Mesodermal cell (in vitro differentiated cells): ENCODE results near the gene CCDC92.
"Not testable (repeated sequence)": the region's sequence is repeated elsewhere in the genome, so short reads cannot be mapped to it uniquely, and the experiment has no call there.

Experiments used
- H3K27ac ChIP-seq: 2 replicates; pipeline ENCODE4 v1.7.0; 2013; ENCODE audit warnings: mild to moderate bottlenecking, low read depth, low read length, moderate library complexity; ENCODE audit not compliant: severe bottlenecking
- H3K36me3 ChIP-seq: 2 replicates; pipeline ENCODE4 v1.7.1; 2013; ENCODE audit warnings: mild to moderate bottlenecking, low read length, moderate library complexity; ENCODE audit not compliant: control insufficient read depth, insufficient read depth
- H3K4me1 ChIP-seq: one replicate; pipeline ENCODE4 v1.7.1; 2013; ENCODE audit warnings: mild to moderate bottlenecking, low read length; ENCODE audit not compliant: insufficient read depth, control insufficient read depth, poor library complexity, severe bottlenecking
- H3K4me3 ChIP-seq: 2 replicates; pipeline ENCODE4 v1.7.0; 2013; ENCODE audit warnings: low read length, control low read depth, mild to moderate bottlenecking; ENCODE audit not compliant: insufficient read depth, poor library complexity, severe bottlenecking; ENCODE audit errors: extremely low read depth
- H3K9me3 ChIP-seq: 2 replicates; pipeline ENCODE4 v1.7.1; 2013; ENCODE audit warnings: mild to moderate bottlenecking, low read length, moderate library complexity; ENCODE audit not compliant: control insufficient read depth
- whole genome bisulfite sequencing, 2 experiments: methylation state at CpG; one replicate each; pipeline ENCODE4 v1.1.5; 2013; ENCODE audit warnings: missing lambda C conversion rate in 2 of 2; ENCODE audit not compliant: insufficient coverage in 2 of 2; 5-methylcytosine and 5-hydroxymethylcytosine counted together

The CCDC92 gene

DNA sequence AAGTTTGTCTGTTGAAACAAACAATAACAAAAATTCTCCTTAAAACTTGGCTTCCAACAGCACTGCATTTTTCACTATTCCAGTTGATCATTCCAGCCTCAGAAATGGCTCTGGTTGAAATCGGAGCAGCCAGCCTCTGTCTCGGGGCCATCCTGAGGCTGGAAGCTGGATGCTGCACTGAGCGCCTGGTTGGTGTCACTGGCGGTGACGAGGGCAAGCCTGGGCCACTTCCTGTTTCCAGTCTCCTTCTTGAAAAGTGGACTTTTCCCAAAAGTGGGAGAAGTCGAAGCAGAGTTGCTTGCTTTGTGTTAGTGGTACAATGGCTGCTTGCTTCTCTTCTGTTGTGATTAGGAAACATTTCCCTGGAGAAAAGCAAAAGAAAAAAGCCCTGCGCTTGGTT is 48.7 kb downstream of the CCDC92 start:
- Histone ChIP-seq H3K36me3 (no peaks in the 10 kb centered on the region), H3K27ac (peak overlapping the region; percentile 10), H3K4me1 (no peaks in the 10 kb centered on the region), H3K4me3 (no peak overlapping the region), H3K9me3 (no peaks in the 10 kb centered on the region)
- 89 to 96% methylated on average over 5 to 6 of the region's 7 CpGs for WGBS, 2 experiments

DNA sequence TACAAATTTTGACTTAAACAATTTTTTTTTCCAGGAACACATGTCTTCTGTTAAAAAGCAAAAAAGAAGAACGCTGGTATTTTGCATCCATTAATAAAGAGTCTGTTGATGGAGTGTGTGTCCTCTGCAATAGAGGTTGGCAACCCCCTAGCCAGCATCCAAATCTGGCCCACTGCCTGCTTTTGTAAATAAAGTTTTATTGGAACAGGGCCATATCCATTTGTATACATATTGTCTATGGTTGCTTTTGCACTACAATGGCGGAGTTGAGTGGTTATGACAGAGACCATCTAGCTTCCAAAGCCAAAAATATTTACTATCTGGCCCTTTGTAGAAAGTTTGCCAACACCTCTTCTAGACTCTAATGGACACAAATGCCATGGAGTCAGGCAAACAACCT is 49.6 kb downstream of the CCDC92 start:
- no peak overlapping the region for H3K4me3 ChIP-seq

DNA sequence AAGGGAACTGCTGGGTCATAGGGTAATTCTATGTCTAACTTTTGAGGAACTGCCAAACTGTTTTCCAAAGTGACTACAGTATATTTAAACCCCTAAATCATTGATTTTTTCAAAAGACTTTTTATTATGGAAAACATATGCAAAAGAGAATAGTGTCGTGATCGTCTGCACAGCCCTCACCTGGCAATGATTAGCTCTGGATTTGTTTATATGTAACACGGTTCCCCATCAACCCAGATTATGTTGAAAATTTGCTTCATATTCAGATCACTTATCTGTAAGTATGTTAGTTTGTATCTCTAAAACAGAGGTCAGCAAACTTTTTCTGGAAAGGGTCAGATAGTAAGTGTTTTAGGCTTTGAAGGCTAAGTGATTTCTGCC is 52.7 kb downstream of the CCDC92 start:
- WGBS, 2 experiments: 100% methylated on average over 1 of the region's 3 CpGs; no CpG with 5 or more reads in 1 of the 2 experiments
- Histone ChIP-seq H3K9me3 (no peaks in the 10 kb centered on the region), H3K4me1 (no peaks in the 10 kb centered on the region), H3K4me3 (no peak overlapping the region), H3K36me3 (no peaks in the 10 kb centered on the region), H3K27ac (no peak overlapping the region)

More for the DNA sequence above, 49.6 kb downstream of the CCDC92 start:
- H3K36me3 ChIP-seq: no peaks in the 10 kb centered on the region
- H3K4me1 ChIP-seq: no peaks in the 10 kb centered on the region
- WGBS, 2 experiments: no CpG with 5 or more reads among the region's 2 CpGs
- no peaks in the 10 kb centered on the region for H3K9me3 ChIP-seq
- H3K27ac ChIP-seq: no peak overlapping the region

DNA sequence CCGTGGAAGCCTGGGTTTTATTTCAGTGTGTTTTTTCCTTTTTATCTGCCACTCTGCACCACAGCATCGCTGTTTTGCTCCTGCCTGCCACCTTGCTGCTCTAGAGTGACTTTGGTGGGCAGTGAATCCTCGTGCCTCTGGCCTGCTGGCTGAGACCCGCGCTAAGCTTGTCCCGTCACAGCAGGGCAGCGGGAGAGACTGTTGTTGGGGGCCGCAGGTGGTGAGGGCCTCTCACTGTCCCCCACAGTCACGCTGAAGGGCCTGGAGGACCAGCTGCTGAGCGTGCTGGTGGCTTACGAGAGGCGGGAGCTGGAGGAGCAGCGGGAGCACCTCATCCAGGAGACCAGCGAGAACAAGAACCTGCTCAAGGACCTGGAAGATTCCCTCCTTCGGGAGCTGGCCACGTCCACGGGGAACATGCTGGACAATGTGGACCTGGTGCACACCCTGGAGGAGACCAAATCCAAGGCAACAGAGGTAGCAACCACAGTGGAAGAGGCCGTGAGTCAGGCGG is 55.2 kb downstream of the CCDC92 start:
- no peaks in the 10 kb centered on the region for H3K4me1 ChIP-seq
- H3K4me3 ChIP-seq: no peak overlapping the region
- no peaks in the 10 kb centered on the region for H3K36me3 ChIP-seq
- H3K27ac ChIP-seq: no peak overlapping the region
- WGBS, 2 experiments: 87 to 91% methylated on average over 18 to 19 of the region's 19 CpGs
- H3K9me3 ChIP-seq: no peaks in the 10 kb centered on the region

DNA sequence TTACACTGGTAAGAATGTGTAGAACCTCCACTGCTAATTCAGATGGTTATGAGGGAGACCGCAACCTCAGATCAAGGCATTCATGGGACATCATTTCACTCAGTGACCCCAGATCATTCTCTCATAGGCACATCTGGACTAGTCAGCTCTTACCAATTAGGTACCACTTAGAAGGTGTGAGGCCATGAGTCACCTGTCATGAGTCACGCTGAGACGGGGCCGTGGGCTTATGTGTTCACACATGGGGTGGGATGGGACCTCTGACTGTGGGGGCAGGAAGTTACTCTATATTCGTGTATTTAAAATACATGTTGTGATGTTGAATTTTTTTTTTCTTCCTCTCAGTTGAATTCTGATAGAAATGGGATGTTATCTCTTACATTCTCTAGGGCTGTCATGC is 55.9 kb downstream of the CCDC92 start:
- Histone ChIP-seq H3K36me3 (no peaks in the 10 kb centered on the region), H3K27ac (no peak overlapping the region), H3K9me3 (no peaks in the 10 kb centered on the region), H3K4me3 (no peak overlapping the region), H3K4me1 (no peaks in the 10 kb centered on the region)
- WGBS, 2 experiments: 73% methylated on average over 5 of the region's 5 CpGs; no CpG with 5 or more reads in 1 of the 2 experiments

DNA sequence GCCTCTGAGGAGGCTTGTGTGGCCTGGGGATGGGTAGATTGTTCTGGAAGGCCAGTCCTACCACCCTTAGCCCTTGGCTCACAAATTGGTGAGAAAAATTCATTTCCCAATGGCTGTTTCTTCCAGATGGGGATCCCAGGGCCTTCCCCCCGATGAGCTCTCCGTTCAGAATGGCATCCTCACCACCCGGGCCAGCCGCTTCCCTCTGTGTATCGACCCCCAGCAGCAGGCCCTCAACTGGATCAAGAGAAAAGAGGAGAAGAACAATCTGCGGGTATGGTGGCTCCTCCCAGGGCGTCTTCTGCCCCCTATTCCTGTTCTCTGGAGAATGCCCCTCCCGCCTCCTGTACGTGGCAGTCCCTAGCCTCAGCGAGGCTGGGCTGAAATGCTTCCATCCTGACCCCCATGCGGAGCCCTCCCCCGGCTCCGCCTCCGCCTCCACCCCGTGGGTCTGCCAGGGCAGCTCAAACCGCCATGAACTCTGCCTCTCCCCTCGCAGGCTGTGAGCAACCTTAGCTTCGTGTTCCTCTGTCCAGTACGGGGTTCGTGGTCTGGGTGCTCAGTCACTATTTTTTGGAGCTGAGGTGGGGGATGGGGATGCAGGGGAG is 57.8 kb downstream of the CCDC92 start:
- 57 to 71% methylated on average over 9 to 17 of the region's 20 CpGs for WGBS, 2 experiments
- Histone ChIP-seq H3K4me1 (no peaks in the 10 kb centered on the region), H3K27ac (no peak overlapping the region), H3K36me3 (no peaks in the 10 kb centered on the region), H3K4me3 (no peak overlapping the region), H3K9me3 (no peaks in the 10 kb centered on the region)

DNA sequence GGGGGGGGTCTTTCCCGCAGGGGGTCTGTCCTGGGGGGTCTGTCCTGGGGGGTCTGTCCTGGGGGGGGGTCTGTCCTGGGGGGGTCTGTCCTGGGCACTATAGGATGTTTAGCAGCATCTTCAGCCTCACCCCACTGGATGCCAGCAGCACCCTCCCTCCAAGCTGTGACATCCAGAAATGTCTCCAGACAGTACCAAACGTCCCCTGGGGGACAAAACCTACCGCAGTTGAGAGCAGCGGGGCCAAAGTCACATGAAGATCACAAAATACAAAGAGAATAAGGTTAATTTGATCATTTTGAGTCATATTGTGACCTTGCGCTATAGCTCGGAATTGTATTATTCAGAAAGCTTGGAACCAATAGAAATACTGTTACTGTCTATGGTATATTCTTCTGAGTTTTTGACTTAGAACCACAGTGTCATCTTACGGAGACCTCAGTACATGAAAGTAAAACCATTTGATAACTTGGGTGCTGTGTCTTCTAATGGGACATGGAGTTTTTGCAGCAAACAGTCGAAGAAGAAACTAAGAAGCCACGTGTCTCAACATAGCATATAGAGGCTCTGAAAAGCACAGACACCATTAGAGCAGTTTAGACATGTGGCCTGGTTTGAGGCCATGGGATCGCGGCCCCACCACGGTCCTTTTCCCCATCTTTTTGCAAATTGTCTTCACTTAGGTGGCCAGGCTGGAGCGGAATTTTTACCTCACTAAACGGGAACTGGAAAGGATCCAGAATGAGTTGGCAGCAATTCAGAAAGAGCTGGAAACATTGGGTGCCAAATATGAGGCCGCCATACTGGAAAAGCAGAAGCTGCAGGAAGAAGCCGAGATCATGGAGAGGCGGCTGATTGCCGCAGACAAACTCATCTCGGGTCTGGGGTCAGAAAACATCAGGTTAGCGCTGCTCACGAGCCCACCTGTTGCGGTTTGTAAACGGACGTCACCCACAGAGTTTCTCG is 59.9 kb downstream of the CCDC92 start:
- no peak overlapping the region for H3K4me3 ChIP-seq
- H3K27ac ChIP-seq: no peak overlapping the region
- no peaks in the 10 kb centered on the region for H3K4me1 ChIP-seq
- H3K9me3 ChIP-seq: no peaks in the 10 kb centered on the region
- 94 to 95% methylated on average over 21 to 22 of the region's 25 CpGs for WGBS, 2 experiments
- H3K36me3 ChIP-seq: no peaks in the 10 kb centered on the region

DNA sequence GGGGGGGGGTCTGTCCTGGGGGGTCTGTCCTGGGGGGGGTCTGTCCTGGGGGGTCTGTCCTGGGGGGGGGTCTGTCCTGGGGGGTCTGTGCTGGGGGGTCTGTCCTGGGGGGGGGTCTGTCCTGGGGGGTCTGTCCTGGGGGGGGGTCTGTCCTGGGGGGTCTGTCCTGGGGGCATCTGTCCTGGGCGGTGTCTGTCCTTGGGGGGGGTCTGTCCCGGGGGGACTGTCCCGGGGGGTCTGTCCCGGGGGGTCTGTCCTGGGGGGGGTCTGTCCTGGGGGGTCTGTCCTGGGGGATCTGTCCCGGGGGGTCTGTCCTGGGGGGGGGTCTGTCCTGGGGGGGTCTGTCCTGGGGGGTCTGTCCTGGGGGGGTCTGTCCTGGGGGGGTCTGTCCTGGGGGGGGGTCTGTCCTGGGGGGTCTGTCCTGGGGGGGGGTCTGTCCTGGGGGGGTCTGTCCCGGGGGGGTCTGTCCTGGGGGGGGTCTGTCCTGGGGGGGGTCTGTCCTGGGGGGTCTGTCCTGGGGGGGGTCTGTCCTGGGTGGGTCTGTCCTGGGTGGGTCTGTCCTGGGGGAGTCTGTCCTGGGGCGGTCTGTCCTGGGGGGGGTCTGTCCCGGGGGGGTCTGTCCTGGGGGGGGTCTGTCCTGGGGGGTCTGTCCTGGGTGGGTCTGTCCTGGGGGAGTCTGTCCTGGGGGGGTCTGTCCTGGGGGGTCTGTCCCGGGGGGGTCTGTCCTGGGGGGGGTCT is 60.8 kb downstream of the CCDC92 start:
- not testable (repeated sequence) for H3K4me3 ChIP-seq, H3K27ac ChIP-seq, H3K4me1 ChIP-seq, H3K36me3 ChIP-seq, H3K9me3 ChIP-seq
- no CpG with 5 or more reads among the region's 9 CpGs for WGBS, 2 experiments

DNA sequence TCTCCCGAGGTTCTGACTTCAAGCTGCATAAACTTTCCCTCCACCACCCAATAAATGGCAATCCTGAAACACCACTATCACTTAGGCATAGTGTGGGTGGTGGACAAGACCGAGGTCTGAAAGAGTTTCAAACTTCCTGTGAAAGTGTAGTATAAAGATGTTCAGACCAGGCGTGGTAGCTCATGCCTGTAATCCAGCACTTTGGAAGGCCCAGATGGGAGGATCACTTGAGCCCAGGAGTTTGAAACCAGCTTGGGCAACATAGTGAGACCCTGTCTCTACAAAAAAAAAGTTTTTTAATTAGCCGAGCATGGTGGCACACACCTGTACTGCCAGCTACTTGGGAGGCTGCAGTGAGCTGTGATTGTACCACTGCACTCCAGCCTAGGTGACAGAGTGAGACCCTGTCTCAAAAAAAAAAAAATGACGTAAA is 61.9 kb downstream of the CCDC92 start:
- Histone ChIP-seq H3K36me3 (no peaks in the 10 kb centered on the region), H3K4me3 (no peak overlapping the region), H3K4me1 (no peaks in the 10 kb centered on the region), H3K9me3 (no peaks in the 10 kb centered on the region), H3K27ac (peak overlapping the region; percentile 17)
- WGBS, 2 experiments: 91 to 100% methylated on average over 2 to 3 of the region's 5 CpGs

DNA sequence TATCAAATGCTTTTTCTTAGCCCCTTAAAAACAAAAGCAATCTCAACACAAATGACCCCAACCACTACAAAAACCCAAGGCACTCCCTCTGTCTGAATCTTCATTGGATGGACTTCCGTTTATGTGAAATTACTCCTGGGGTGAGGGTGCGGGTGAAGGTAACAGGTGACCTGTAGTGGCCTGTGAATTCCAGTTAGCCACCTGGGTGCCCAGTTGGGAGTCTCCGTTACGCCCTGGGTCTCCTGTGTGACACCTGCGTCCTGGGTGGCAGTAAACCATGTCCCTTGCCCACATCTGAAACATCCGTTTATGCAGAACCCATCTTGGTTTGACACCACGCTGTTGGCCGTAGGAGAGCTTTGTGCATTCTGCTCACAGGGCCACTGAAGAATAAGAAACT is 62.6 kb downstream of the CCDC92 start:
- 88 to 89% methylated on average over 3 to 7 of the region's 8 CpGs for WGBS, 2 experiments

More for the DNA sequence above, 62.6 kb downstream of the CCDC92 start:
- Histone ChIP-seq H3K27ac (peak overlapping the region; percentile 17), H3K36me3 (no peaks in the 10 kb centered on the region), H3K9me3 (no peaks in the 10 kb centered on the region), H3K4me1 (no peaks in the 10 kb centered on the region), H3K4me3 (no peak overlapping the region)
